Measurements from ENCODE around the gene PAPPA2. TPM values are rescaled to one million over a fixed set of nuclear protein-coding genes. Genes with fewer than 3 reads are reported as not detected.

Gene PAPPA2
- total RNA-seq, 6 experiments from 2014 or later: 0.53 to 14.8 (median 2.9) TPM

GRCh38 chr1:176795929-176796328 lies 333.0 kb downstream of the PAPPA2 start:
- Histone ChIP-seq H3K4me1 (no peaks in the 10 kb centered on the region), H3K9me3 (no peaks in the 10 kb centered on the region), H3K27ac (no peak overlapping the region), H3K27me3 (no peaks in the 10 kb centered on the region), H3K36me3 (no peaks in the 10 kb centered on the region), H3K4me3 (no peak overlapping the region)
- intact Hi-C loops (cut with DNase I): no loop called here
- no peak for DNase-seq
- TF ChIP-seq CTCF (IDR thresholded peaks at IDR 0.05) (no peak), POLR2A (IDR thresholded peaks at IDR 0.05) (no peak)
- ATAC-seq: peak in 1 of 4 donors; percentile 46
- 48% methylated on average over 2 of the region's 2 CpGs for WGBS (ENCODE audit: insufficient coverage, low coverage, low lambda C conversion rate, missing lambda C conversion rate)

- DNase-seq: no peak
- TF ChIP-seq POLR2A (IDR thresholded peaks at IDR 0.05) (no peak), CTCF (IDR thresholded peaks at IDR 0.05) (no peak)
- intact Hi-C loops (cut with DNase I): no loop called here
These were observed 333.6 kb downstream of the PAPPA2 start for GRCh38 chr1:176796583-176796982.

GRCh38 chr1:176799327-176799726 lies 336.4 kb downstream of the PAPPA2 start:
- no peak for TF ChIP-seq CTCF (IDR thresholded peaks at IDR 0.05)
- TF ChIP-seq POLR2A (IDR thresholded peaks at IDR 0.05): no peak
- no peak overlapping the region for H3K4me3 ChIP-seq
- ATAC-seq (no peak), DNase-seq (no peak)
- 88% methylated on average over 3 of the region's 3 CpGs for WGBS (ENCODE audit: insufficient coverage, low coverage, low lambda C conversion rate, missing lambda C conversion rate)
- no peaks in the 10 kb centered on the region for H3K27me3 ChIP-seq
- no peaks in the 10 kb centered on the region for H3K36me3 ChIP-seq
- H3K27ac ChIP-seq: no peak overlapping the region
- H3K9me3 ChIP-seq: no peaks in the 10 kb centered on the region
- no peaks in the 10 kb centered on the region for H3K4me1 ChIP-seq
- intact Hi-C loops (cut with DNase I): no loop called here

More at GRCh38 chr1:176796583-176796982, 333.6 kb downstream of the PAPPA2 start:
- H3K4me1 ChIP-seq: no peaks in the 10 kb centered on the region
- H3K36me3 ChIP-seq: no peaks in the 10 kb centered on the region
- no peaks in the 10 kb centered on the region for H3K27me3 ChIP-seq
- H3K27ac ChIP-seq: no peak overlapping the region
- ATAC-seq: no peak
- WGBS (ENCODE audit: insufficient coverage, low coverage, low lambda C conversion rate, missing lambda C conversion rate): 29% methylated on average over 1 of the region's 1 CpG
- no peaks in the 10 kb centered on the region for H3K9me3 ChIP-seq
- no peak overlapping the region for H3K4me3 ChIP-seq

GRCh38 chr1:176800978-176801513 lies 338.1 kb downstream of the PAPPA2 start:
- Histone ChIP-seq H3K4me3 (no peak overlapping the region), H3K27me3 (no peaks in the 10 kb centered on the region), H3K9me3 (no peaks in the 10 kb centered on the region), H3K27ac (no peak overlapping the region), H3K4me1 (no peaks in the 10 kb centered on the region), H3K36me3 (no peaks in the 10 kb centered on the region)
- ATAC-seq (no peak), DNase-seq (no peak)
- intact Hi-C loops (cut with DNase I): no loop called here
- no peak for TF ChIP-seq CTCF (IDR thresholded peaks at IDR 0.05)
- TF ChIP-seq POLR2A (IDR thresholded peaks at IDR 0.05): no peak
- WGBS (ENCODE audit: insufficient coverage, low coverage, low lambda C conversion rate, missing lambda C conversion rate): 72% methylated on average over 5 of the region's 5 CpGs

Measured in right lobe of liver (tissue), 6 donors.